Middle frontal gyrus (tissue), 1 donor: ENCODE data around the gene EIF4A2.

Source experiments
- DNase-seq: peaks from one replicate; pipeline ENCODE4 v3.0.0-alpha.2; 2015; ENCODE audit warnings: low spot score; ENCODE audit errors: extremely low spot score

The EIF4A2 gene

GRCh38 chr3:186783058-186783730 is at the start of gene EIF4A2:
Gene EIF4A2 (plus strand): TSS chr3:186783577. CDS start chr3:186783611, 34 bp downstream.
- DNase-seq, result peak; percentile 74

GRCh38 chr3:186742618-186743380 is 40.6 kb upstream of the EIF4A2 start:
- no peak for DNase-seq

- DNase-seq, result no peak
Observed at GRCh38 chr3:186743666-186744065, 39.7 kb upstream of the EIF4A2 start.

GRCh38 chr3:186746008-186746407 is 37.4 kb upstream of the EIF4A2 start:
- no peak for DNase-seq

GRCh38 chr3:186750316-186750715 is 33.1 kb upstream of the EIF4A2 start:
- DNase-seq, result no peak

GRCh38 chr3:186751480-186751879 is 31.9 kb upstream of the EIF4A2 start:
- DNase-seq, result no peak

- no peak for DNase-seq
Observed at GRCh38 chr3:186754006-186754405, 29.4 kb upstream of the EIF4A2 start.

GRCh38 chr3:186754871-186755270 is 28.5 kb upstream of the EIF4A2 start:
- DNase-seq, result no peak

GRCh38 chr3:186757214-186757613 is 26.2 kb upstream of the EIF4A2 start:
- DNase-seq, result no peak

- no peak for DNase-seq
Observed at GRCh38 chr3:186757686-186758220, 25.6 kb upstream of the EIF4A2 start.

- no peak for DNase-seq
Observed at GRCh38 chr3:186759231-186759930, 24.0 kb upstream of the EIF4A2 start.

GRCh38 chr3:186760141-186760833 is 23.1 kb upstream of the EIF4A2 start:
- no peak for DNase-seq

- no peak for DNase-seq
Observed at GRCh38 chr3:186760897-186761447, 22.4 kb upstream of the EIF4A2 start.

GRCh38 chr3:186772281-186772694 is 11.1 kb upstream of the EIF4A2 start:
- no peak for DNase-seq

GRCh38 chr3:186772701-186773417 is 10.5 kb upstream of the EIF4A2 start:
- peak; percentile 12 for DNase-seq

GRCh38 chr3:186775999-186776398 is 7.4 kb upstream of the EIF4A2 start:
- DNase-seq, result no peak

GRCh38 chr3:186779204-186779603 is 4.2 kb upstream of the EIF4A2 start:
- no peak for DNase-seq

GRCh38 chr3:186782542-186783057 is 777 bp upstream of the EIF4A2 start:
- DNase-seq, result no peak

- DNase-seq, result peak; percentile 58
Observed at GRCh38 chr3:186783731-186784515, 546 bp downstream of the EIF4A2 start.
